H54 (cell line): ENCODE data around the gene PFKFB3.
"Not testable (repeated sequence)": the region's sequence is repeated elsewhere in the genome, so short reads cannot be mapped to it uniquely, and the experiment has no call there.

Experiments
- DNase-seq: peaks from one replicate; pipeline ENCODE4 v3.0.0; 2011; ENCODE audit warnings: low spot score, mixed read lengths; ENCODE audit not compliant: insufficient read length
- FAIRE-seq: peaks from 3 replicates; lab custom pipeline; 2011; peaks lifted over from hg19 to GRCh38; lab: Jason Lieb, UNC
- POLR2A ChIP-seq: IDR thresholded peaks from 2 replicates; pipeline ENCODE4 v1.6.1; 2011; ENCODE audit warnings: low read depth, mild to moderate bottlenecking, low read length

Gene PFKFB3

GRCh38 chr10:6202098-6202683 lies 541 bp upstream of the PFKFB3 start:
- no peak for FAIRE-seq
- no peak for TF ChIP-seq POLR2A
- DNase-seq = no peak

DNA sequence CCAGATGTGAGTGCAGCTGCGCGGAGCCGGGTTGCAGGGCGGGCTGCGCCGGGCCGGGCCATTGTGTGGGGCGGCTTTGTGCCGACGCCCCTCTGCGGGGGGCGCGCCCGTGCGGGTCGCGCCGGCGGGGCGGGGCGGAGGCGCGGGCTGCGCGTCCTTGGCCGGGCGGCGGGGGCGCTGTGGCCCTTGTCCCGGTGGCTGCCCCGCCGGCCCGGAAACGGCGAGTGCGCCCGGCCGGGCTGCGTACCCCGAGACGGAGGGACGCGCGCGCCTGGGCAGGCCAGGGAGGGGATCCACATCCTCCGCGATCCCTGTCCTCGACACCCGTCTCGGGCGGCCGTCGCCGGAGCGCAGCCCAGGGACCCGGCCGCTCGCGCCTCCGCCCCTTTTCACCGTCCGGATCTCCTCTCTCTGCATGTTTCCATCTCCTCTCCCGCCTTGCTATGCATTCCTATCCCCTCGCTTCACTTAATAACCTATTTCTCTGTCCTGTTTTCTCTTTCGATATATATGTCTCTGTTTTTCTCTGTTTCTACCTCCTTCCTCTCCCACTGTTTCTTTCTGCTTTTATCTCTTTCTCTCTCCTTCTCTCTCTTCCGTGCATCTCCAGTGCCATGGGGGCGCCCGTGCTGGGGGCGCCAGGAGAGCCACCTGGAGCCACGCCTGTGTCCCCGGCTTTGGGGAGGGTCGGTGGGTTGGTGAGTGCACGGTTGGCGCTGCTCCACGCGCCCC lies 765 bp downstream of the PFKFB3 start:
- FAIRE-seq = no peak
- DNase-seq = peak; percentile 42

GRCh38 chr10:6204063-6204340 lies 1.3 kb downstream of the PFKFB3 start:
- TF ChIP-seq POLR2A = no peak
- FAIRE-seq = no peak
- peak; percentile 45 for DNase-seq

More for the DNA sequence above, 765 bp downstream of the PFKFB3 start:
- no peak for TF ChIP-seq POLR2A

DNA sequence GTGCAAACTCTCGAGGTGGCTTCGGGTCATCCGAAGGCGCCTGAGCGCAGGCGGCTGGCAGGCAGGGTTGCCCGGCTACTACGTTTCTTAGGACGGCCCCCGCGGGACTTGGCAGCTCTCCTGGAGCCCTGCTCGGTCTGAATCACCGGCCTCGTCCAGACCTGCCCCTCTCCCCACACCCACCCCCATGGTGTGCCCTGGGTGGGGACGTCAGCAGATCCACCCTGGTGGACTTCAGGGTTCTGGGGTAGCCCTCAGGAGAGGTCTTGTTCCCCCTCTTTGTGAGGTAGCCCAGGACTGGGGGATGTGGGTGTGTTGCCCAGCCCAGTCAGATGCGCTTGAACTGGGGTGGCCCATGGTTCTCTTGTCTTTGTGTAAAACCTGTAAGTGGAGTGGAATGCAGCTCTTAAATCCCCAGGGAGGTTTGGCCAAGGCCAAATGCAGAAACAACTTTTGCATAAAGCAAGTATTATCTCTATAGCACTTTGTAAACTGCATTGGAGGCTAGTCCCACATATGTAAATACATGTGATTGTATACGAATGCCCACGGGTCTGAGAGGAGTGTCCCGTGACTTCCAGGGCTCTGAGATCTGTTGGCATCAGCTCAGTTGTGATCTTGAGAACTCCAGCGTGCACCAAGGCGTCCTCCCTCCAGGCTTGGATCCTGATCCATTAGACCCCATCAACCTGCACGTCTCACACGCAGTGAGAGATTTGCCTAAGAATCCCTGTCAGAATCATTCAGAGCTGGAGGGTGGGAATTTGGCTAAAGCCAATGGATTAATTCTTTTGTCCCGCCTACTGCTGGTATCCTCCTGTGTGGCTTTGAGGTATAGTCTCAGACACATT lies 1.8 kb downstream of the PFKFB3 start:
- FAIRE-seq = no peak
- no peak for TF ChIP-seq POLR2A
- DNase-seq = no peak

- DNase-seq, FAIRE-seq: not testable (repeated sequence)
Observed at GRCh38 chr10:6206486-6206885, 3.8 kb downstream of the PFKFB3 start.

GRCh38 chr10:6207658-6208057 lies 4.9 kb downstream of the PFKFB3 start:
- DNase-seq = no peak
- no peak for TF ChIP-seq POLR2A
- FAIRE-seq = no peak

GRCh38 chr10:6208799-6209235 lies 6.1 kb downstream of the PFKFB3 start:
- FAIRE-seq (no peak), DNase-seq (no peak)
- no peak for TF ChIP-seq POLR2A

- TF ChIP-seq POLR2A = no peak
- FAIRE-seq (no peak), DNase-seq (no peak)
Observed at GRCh38 chr10:6211341-6211670, 8.6 kb downstream of the PFKFB3 start.

GRCh38 chr10:6211671-6212635 lies 9.2 kb downstream of the PFKFB3 start:
- no peak for TF ChIP-seq POLR2A
- DNase-seq = no peak
- FAIRE-seq = no peak

DNA sequence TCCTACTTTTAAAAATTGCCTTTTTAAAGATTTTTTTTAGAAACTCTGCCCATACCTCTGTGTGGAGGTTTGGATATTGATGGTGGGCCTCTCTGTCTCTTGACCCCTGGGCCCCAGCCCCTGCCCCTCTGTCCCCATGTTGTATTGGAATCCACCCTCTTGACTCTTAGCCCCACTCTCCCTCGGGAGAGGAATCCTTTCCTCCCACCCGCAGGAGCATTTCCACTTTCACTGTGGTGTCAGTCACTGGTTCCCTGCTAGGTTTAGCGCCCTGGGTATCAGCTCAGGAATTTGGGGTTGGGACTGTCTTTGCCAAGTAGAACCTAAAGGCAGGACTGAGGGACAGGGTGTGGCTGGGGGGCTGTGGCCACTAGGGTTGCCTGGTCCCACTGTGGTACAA lies 10.1 kb downstream of the PFKFB3 start:
- no peak for TF ChIP-seq POLR2A
- DNase-seq (no peak), FAIRE-seq (no peak)

DNA sequence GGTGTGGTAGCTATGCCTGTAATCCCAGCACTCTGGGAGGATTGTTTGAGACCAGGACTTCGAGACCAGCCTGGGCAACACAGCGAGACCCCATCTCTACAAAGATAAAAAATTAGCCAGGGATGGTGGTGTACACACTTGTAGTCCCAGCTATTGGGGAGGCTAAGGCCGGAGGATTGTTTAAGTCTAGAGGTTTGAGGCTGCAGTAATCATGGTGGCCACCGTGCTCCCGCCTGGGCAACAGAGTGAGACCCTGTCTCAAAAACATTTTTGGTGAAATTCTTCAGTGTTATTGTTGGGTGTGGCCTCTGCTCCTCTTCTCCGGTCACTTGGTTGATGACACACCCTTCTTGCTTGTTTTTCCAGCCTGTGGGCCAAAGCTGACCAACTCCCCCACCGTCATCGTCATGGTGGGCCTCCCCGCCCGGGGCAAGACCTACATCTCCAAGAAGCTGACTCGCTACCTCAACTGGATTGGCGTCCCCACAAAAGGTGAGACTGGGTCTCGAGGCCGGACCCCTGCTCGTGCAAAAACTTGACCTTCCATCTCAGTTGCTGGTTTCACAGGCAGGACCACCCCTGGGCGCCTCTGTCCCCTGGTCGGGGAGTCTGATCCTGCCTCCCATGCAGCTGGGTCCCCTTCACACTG lies 10.6 kb downstream of the PFKFB3 start:
- FAIRE-seq (no peak), DNase-seq (no peak)
- no peak for TF ChIP-seq POLR2A

- DNase-seq (no peak), FAIRE-seq (no peak)
- TF ChIP-seq POLR2A = no peak
Observed at GRCh38 chr10:6213908-6214307, 11.2 kb downstream of the PFKFB3 start.

DNA sequence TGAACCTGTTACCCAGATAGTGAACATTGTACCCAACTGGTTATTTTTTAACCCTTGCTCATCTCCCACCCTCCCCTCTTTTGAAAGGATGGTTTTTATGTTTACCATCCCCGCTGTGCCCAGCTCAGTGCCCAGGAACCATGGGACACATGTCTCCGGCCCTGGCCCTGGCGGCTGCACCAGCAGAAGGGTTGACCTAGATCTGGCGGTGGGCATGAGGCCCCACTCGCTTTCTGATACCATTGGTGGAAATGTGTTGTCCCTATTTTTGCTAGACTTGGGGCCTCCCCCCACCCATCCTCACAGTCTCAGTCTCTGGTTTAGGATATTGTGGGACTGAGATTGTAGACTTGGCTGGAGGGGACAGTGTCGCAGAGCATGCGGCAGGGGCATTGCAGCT lies 11.9 kb downstream of the PFKFB3 start:
- no peak for FAIRE-seq
- TF ChIP-seq POLR2A = no peak
- DNase-seq = no peak

GRCh38 chr10:6215241-6215640 lies 12.5 kb downstream of the PFKFB3 start:
- TF ChIP-seq POLR2A = no peak
- FAIRE-seq = no peak
- no peak for DNase-seq
